Amniotic epithelial cell (primary cell): ENCODE measurements around the gene SCAMP5.

Source experiments
- DNase-seq: peaks from one replicate; pipeline ENCODE4 v3.0.0-alpha.2; 2010; ENCODE audit warnings: low read depth

The SCAMP5 gene

DNA sequence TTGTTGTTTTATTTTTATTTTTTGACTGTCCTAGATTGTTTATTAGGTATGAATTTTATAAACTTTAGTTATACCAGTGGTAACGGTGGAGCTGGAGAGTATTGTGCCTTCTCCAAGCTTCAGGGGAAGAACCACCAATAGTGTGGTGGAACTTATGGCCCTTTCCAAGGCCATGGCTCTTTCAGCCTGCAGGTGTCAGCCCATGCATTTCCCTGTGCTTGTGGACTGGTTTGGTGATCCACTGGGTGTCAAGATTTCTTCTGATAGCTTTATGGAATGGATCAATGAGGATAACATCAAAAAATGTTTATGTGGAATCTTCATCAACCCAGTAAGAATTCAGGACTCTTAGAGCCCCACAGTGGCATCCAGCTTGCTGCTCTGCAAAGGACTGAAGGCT lies 19.2 kb upstream of the SCAMP5 start:
- no peak for DNase-seq

DNA sequence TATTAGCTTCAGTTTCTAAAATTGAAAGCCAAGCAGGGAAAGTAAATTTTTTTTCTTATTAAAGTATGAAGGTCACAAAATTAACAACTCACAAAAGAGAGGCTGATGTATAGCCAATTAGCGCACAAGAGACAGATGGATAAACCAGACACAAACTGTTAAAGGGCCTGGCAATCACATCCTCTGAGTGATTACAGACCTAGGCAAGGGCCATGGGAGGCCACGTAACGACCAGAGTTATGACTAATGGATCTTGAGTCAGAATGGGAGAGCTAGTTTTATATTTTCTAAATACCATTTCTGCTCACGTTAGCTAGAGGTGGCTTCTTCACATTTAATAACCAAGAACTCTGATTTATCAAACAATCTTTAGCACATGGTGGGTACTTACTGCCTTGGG lies 17.8 kb upstream of the SCAMP5 start:
- peak; percentile 46 for DNase-seq

DNA sequence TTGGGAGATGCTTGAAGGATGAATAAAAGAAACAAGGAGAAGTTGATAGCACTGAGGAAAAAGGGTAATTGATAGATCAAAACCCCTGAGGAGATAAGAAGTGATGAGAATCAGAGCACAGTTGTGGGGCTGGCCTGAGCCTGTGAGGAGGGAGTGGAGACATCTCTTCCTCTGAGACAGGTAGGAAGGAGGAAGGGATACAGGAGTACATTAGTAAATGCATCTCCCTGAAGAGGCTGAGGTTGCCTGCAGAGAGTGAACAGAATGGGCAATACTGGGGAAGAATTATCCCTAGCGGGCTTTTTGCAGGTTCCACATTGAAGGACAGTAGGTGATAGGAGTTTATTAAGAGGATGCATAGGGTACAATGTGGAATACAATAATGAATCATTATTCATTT lies 17.3 kb upstream of the SCAMP5 start:
- DNase-seq, result no peak

- peak; percentile 56 for DNase-seq
These were observed 16.9 kb upstream of the SCAMP5 start for GRCh38 chr15:74978503-74978902.

DNA sequence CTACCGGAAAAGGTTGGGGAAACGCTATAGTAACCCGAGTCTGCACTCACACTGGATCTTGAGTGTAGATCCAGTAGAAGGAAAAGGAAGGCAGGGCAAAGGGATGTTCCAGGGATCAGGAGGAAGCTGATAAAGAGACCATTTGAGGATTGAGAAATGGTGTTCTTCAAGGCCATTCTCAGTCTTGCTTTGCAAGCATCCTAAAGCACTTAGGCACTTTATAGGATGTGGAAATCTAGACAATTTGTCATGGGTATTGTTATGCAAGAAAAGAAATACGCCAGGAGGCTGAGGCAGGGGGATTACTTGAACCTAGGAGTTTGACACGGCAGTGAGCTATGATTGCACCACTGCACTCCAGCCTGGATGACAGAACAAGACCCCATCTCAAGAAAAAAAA lies 13.2 kb upstream of the SCAMP5 start:
- peak; percentile 98 for DNase-seq

DNA sequence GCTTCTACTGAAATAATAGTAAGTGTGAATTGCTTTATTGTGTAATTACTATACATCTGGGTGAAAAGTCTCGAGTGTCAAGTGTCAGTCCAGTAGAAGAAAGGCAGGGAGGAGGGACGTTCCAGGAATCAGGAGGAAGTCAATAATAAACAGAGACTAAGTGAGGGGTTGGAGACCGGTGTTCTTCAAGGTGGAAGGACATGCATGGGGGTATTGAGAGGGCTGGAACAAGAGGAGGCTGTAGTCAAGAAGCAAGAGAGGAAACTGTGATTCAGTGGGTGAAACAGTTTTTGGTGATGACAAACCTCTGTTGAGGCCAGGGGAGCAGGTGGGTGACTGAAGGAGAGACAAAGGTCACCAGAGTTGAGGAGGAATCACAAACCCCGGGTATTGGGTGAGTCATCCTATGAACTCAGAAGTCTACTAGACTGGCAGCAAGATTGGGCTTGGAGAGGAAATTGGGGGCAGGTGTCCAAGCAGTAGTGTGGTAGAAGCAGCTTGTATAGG lies 11.6 kb upstream of the SCAMP5 start:
- no peak for DNase-seq

GRCh38 chr15:74988007-74988800 lies 7.2 kb upstream of the SCAMP5 start:
- peak; percentile 60 for DNase-seq

DNA sequence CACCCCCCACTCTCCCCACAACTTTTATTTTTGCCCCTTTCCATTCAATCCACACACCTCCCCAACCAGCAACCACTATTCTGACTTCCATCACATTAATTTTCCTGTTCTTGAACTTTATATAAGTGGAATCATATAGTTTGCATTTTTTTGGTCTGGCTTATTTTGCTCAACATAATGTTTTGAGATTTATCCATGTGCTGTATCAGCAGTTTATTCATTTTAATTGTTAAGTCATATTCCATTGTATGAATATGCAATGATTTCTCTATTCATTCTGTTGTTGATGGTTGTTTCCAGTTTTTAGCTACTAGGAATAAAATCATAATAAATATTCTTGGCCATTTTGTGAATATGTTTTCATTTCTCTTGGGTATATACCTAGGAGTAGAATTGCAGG lies 5.8 kb upstream of the SCAMP5 start:
- DNase-seq, result no peak

DNA sequence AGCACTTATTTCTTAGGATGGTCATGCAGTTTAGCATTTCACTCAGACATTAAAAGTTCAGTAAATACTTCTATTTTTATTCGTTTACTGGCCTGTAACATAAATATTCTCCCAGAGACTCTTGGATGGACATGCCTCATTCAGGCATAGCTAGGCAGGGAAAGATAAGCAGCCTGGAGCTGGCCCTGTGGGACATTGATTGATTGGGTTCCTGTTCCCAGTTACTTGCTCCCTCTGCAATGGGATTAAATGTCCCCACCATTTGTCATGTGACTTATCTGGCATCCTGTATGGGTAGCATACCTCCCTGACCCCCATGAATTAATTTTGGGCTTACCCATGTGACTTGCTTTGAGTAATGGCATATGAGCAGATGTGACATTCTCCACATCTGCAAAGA lies 2.7 kb upstream of the SCAMP5 start:
- DNase-seq, result no peak

GRCh38 chr15:74994236-74994635 lies 1.1 kb upstream of the SCAMP5 start:
- no peak for DNase-seq

DNA sequence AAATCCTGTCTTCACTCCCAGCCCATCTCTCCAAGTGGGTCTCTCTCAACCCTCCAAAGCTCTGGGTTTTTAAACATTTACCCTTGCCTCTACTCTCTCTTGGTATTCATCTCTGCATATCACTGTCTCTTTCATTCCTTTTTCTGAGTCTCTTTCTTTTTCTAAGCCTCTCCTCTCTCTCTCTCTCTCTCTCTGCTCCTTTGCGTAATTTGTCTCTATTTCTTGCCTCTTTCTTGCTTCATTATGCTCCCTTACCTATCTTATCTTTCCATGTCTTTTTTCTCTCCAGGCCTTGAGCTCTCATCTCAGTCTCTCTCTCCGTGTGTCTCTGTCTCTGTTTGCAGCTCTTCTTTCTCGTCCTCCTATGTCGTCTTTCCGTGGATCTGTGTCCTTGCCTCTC lies 678 bp upstream of the SCAMP5 start:
- DNase-seq, result no peak

- no peak for DNase-seq
These were observed 709 bp downstream of the SCAMP5 start for GRCh38 chr15:74995779-74996765.

DNA sequence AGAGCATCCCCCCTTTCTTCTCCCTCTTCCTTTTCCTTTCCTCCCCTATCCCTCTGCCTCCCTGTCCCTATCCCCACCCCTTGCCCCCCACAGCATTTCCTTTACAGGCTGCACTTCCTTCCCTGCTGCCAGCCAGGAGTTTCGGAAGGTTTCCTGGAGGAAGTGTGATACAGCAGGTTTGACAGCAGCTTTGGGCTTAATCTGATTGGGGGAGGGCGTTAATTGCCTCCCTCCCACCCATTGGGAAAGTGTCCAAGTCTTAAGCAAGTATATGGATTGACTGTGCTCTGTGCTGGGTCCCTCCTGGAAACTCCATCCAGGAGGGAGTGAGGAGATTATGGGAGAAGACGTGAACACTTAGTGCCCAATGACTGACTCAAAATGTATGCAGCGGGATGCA lies 1.8 kb downstream of the SCAMP5 start:
- no peak for DNase-seq

GRCh38 chr15:74997543-74997942 lies 2.2 kb downstream of the SCAMP5 start:
- DNase-seq, result no peak

DNA sequence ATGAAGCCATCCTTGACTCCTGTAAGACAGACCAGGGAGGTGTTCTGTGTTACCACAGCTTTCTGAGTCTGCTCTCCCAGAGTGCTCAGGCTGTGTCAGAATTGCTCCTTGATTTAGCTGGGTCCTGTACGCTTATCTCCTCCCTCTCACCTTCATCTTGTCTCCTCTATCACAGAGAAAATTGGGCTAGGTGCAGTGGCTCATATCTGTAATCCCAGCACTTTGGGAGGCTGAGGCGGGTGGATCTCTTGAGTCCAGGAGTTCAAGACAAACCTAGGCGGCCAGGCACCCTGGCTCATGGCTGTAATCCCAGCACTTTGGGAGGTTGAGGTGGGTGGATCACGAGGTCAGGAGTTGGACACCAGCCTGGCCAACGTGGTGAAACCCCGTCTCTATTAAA lies 5.9 kb downstream of the SCAMP5 start:
- no peak for DNase-seq

GRCh38 chr15:75002398-75002797 lies 7.0 kb downstream of the SCAMP5 start:
- DNase-seq, result no peak

- DNase-seq, result no peak
These were observed 11.9 kb downstream of the SCAMP5 start for GRCh38 chr15:75007216-75007615.

DNA sequence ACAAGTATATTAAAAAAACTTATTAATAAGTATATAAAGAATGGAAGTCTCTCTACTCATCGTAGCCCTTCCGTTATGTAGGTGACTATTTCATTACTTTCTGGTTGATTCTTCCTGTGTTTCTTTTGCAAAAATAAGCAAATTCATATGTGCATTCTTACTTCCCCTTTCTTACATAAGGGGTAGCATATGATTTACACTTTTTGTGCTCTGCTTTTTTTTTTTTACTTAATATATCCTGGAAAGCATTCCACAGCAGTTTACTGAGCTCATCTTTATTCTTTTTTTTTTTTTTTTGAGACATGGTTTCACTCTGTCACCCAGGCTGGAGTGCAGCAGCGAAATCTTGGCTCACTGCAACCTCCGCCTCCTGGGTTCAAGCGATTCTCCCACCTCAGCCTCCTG lies 12.9 kb downstream of the SCAMP5 start:
- DNase-seq, result no peak

DNA sequence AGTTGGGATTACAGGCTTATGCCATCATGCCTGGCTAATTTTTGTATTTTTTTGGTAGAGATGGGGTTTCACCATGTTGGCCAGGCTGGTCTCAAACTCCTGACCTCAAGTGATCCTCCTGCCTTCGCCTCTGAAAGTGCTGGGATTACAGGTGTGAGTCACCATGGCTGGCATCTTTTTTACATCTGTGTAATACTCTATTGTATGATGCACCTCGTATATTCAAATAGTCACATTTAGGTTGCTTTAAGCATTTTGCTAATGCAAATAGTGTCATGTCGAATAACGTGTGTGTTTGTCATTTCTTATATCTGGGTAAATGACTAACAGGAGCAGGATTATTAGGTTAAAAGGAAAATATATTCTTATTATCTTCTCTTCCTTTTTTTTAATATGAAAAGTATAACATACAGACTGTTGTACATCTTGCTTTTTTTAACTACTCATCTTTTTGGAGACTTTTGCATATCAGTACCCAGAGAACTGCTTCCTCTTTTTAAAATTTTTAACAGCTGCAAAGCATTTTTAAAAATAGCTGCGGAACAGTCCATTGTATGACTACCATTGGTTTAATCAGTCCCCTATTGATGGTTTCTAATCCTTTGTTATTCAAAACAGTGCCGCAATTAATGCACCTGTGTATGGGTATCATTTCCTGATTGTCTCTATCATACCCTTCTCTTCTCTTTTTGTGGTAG lies 13.4 kb downstream of the SCAMP5 start:
- DNase-seq, result no peak

- no peak for DNase-seq
These were observed 21.1 kb downstream of the SCAMP5 start for GRCh38 chr15:75016431-75016830.

GRCh38 chr15:75019916-75020315 lies 24.6 kb downstream of the SCAMP5 start:
- DNase-seq, result no peak

GRCh38 chr15:75021341-75021740 lies 26.0 kb downstream of the SCAMP5 start:
- no peak for DNase-seq
